Mesenchymal stem cell (in vitro differentiated cells and primary cell): ENCODE measurements around the gene PAF1.
A peak's percentile ranks its signal among the peaks of the same experiment; 100 is the strongest.

ENCODE experiments used
- DNase-seq: peaks from one replicate; pipeline ENCODE4 v3.0.0-alpha.2; 2013
- H2AFZ ChIP-seq: one replicate; pipeline ENCODE4 v1.6.1; 2013; ENCODE audit warnings: low read depth, mild to moderate bottlenecking, control low read depth, inconsistent platforms, low read length, moderate library complexity
- H2AK5ac ChIP-seq: 2 replicates; pipeline ENCODE4 v1.6.1; 2013; ENCODE audit warnings: low read length, moderate library complexity, mild to moderate bottlenecking, inconsistent platforms; ENCODE audit not compliant: severe bottlenecking
- H2BK120ac ChIP-seq: one replicate; pipeline ENCODE4 v1.6.1; 2013; ENCODE audit warnings: low read depth, mild to moderate bottlenecking, inconsistent platforms, low read length, moderate library complexity
- H2BK12ac ChIP-seq, 2 experiments: one replicate each; pipeline ENCODE4 v1.6.1; 2013; ENCODE audit warnings: inconsistent platforms in 2 of 2, low read length in 2 of 2, mild to moderate bottlenecking in 2 of 2, moderate library complexity in 2 of 2, control low read depth in 1 of 2
- H2BK15ac ChIP-seq: one replicate; pipeline ENCODE4 v1.6.1; 2013; ENCODE audit warnings: mild to moderate bottlenecking, low read depth, inconsistent platforms; ENCODE audit not compliant: poor library complexity, severe bottlenecking
- H2BK5ac ChIP-seq: 2 replicates; pipeline ENCODE4 v1.6.1; 2013; ENCODE audit warnings: low read depth, mild to moderate bottlenecking, low read length, control low read depth, inconsistent platforms; ENCODE audit not compliant: poor library complexity, severe bottlenecking
- H3K14ac ChIP-seq, 2 experiments: one replicate each; pipeline ENCODE4 v1.6.1; 2013; ENCODE audit warnings: inconsistent platforms in 2 of 2, low read length in 2 of 2, control low read depth in 1 of 2, mild to moderate bottlenecking in 1 of 2, moderate library complexity in 1 of 2
- H3K18ac ChIP-seq, 2 experiments: one replicate each; pipeline ENCODE4 v1.6.1; 2013; ENCODE audit warnings: inconsistent platforms in 2 of 2, low read length in 2 of 2, control low read depth in 1 of 2, low read depth in 1 of 2, mild to moderate bottlenecking in 1 of 2
- H3K23ac ChIP-seq, 2 experiments: one replicate each; pipeline ENCODE4 v1.6.1; 2013; ENCODE audit warnings: inconsistent platforms in 2 of 2, low read length in 2 of 2, mild to moderate bottlenecking in 2 of 2, moderate library complexity in 2 of 2, control low read depth in 1 of 2
- H3K27ac ChIP-seq: 2 replicates; pipeline ENCODE4 v1.5.1; 2013; ENCODE audit warnings: mild to moderate bottlenecking, moderate library complexity, low read length, control low read depth, inconsistent platforms; ENCODE audit not compliant: poor library complexity, severe bottlenecking
- H3K27me3 ChIP-seq, 2 experiments: 2 replicates each; pipeline versions ENCODE4 v1.6.1 to v1.7.0; 2013; ENCODE audit warnings: low read length in 2 of 2, mild to moderate bottlenecking in 2 of 2, moderate library complexity in 2 of 2, control low read depth in 1 of 2, inconsistent platforms in 1 of 2; ENCODE audit not compliant: control insufficient read depth in 1 of 2, insufficient read depth in 1 of 2
- H3K36me3 ChIP-seq, 2 experiments: 2 replicates each; pipeline versions ENCODE4 v1.6.1 to v1.7.0; 2013; ENCODE audit warnings: low read length in 2 of 2, control low read depth in 1 of 2, inconsistent platforms in 1 of 2, low read depth in 1 of 2, mild to moderate bottlenecking in 1 of 2; ENCODE audit not compliant: insufficient read depth in 2 of 2, control insufficient read depth in 1 of 2
- H3K4ac ChIP-seq, 2 experiments: one replicate each; pipeline ENCODE4 v1.6.1; 2013; ENCODE audit warnings: inconsistent platforms in 2 of 2, low read length in 2 of 2, mild to moderate bottlenecking in 2 of 2, moderate library complexity in 2 of 2, control low read depth in 1 of 2, low read depth in 1 of 2
- H3K4me1 ChIP-seq: 2 replicates; pipeline ENCODE4 v1.6.1; 2013; ENCODE audit warnings: low read depth, low read length, control low read depth; ENCODE audit not compliant: control insufficient read depth, insufficient read depth
- H3K4me2 ChIP-seq: 2 replicates; pipeline ENCODE4 v1.6.1; 2013; ENCODE audit warnings: low read length, mild to moderate bottlenecking, inconsistent platforms; ENCODE audit not compliant: poor library complexity, severe bottlenecking
- H3K4me3 ChIP-seq, 2 experiments: 2 replicates each; pipeline versions ENCODE4 v1.5.1 to v1.7.0; 2013; ENCODE audit warnings: low read length in 2 of 2, mild to moderate bottlenecking in 2 of 2, control low read depth in 1 of 2, low read depth in 1 of 2; ENCODE audit not compliant: insufficient read depth in 1 of 2
- H3K79me1 ChIP-seq: replicated peaks from 2 replicates; pipeline ENCODE4 v1.6.1; 2013; ENCODE audit warnings: mild to moderate bottlenecking, control low read depth, low read length, inconsistent platforms; ENCODE audit not compliant: poor library complexity, severe bottlenecking
- H3K9ac ChIP-seq: 2 replicates; pipeline ENCODE4 v1.7.0; 2013; ENCODE audit warnings: mild to moderate bottlenecking, low read length, moderate library complexity
- H3K9me3 ChIP-seq: 2 replicates; pipeline ENCODE4 v1.7.0; 2013; ENCODE audit warnings: mild to moderate bottlenecking, low read length; ENCODE audit not compliant: control insufficient read depth
- H4K8ac ChIP-seq: one replicate; pipeline ENCODE4 v1.6.1; 2013; ENCODE audit warnings: inconsistent platforms, mild to moderate bottlenecking, low read length, moderate library complexity
- H4K91ac ChIP-seq: one replicate; pipeline ENCODE4 v1.6.1; 2013; ENCODE audit warnings: mild to moderate bottlenecking, low read length, inconsistent platforms
- WGBS: methylation state at CpG from one replicate; pipeline ENCODE4 v1.1.7; 2013; ENCODE audit warnings: mixed read lengths; 5-methylcytosine and 5-hydroxymethylcytosine counted together

Gene PAF1

GRCh38 chr19:39385629-39386411, 5.1 kb downstream of the PAF1 start:
- Histone ChIP-seq H3K9me3 (no peaks in the 10 kb centered on the region), H2BK120ac (no peak overlapping the region), H3K27ac (no peak overlapping the region), H3K36me3 (peaks cover 76 to 87% of the 10 kb centered on the region in 2 experiments), H3K14ac (no peak overlapping the region), H2BK12ac (no peak overlapping the region), H3K4me2 (no peak overlapping the region), H3K18ac (no peak overlapping the region), H3K23ac (no peak overlapping the region), H3K9ac (no peak overlapping the region), H2BK5ac (no peak overlapping the region), H3K79me1 (peaks cover 16% of the 10 kb centered on the region), H3K4ac (no peak overlapping the region), H2AFZ (no peak overlapping the region), H3K4me3 (no peak overlapping the region), H4K91ac (no peak overlapping the region), H3K27me3 (no peaks in the 10 kb centered on the region), H2AK5ac (no peak overlapping the region), H3K4me1 (peaks cover 15% of the 10 kb centered on the region), H2BK15ac (no peak overlapping the region), H4K8ac (no peak overlapping the region)
- WGBS = 95% methylated on average over 20 of the region's 20 CpGs
- DNase-seq = no peak

- Histone ChIP-seq H3K4ac (no peak overlapping the region), H3K9me3 (no peaks in the 10 kb centered on the region), H3K9ac (no peak overlapping the region), H2BK12ac (no peak overlapping the region), H3K79me1 (peaks cover 14% of the 10 kb centered on the region), H2BK120ac (no peak overlapping the region), H3K18ac (no peak overlapping the region), H3K4me3 (no peak overlapping the region), H3K23ac (no peak overlapping the region), H3K27ac (no peak overlapping the region), H2AFZ (no peak overlapping the region), H3K27me3 (no peaks in the 10 kb centered on the region), H4K91ac (no peak overlapping the region), H3K4me2 (no peak overlapping the region), H4K8ac (peak overlapping the region; percentile 55), H3K14ac (no peak overlapping the region), H2BK5ac (no peak overlapping the region), H2AK5ac (no peak overlapping the region), H3K36me3 (peaks cover 84 to 95% of the 10 kb centered on the region in 2 experiments), H3K4me1 (peaks cover 13% of the 10 kb centered on the region), H2BK15ac (peak overlapping the region; percentile 37)
- 84% methylated on average over 7 of the region's 9 CpGs for WGBS
- no peak for DNase-seq
These were observed 5.9 kb downstream of the PAF1 start for GRCh38 chr19:39384839-39385568.

DNA sequence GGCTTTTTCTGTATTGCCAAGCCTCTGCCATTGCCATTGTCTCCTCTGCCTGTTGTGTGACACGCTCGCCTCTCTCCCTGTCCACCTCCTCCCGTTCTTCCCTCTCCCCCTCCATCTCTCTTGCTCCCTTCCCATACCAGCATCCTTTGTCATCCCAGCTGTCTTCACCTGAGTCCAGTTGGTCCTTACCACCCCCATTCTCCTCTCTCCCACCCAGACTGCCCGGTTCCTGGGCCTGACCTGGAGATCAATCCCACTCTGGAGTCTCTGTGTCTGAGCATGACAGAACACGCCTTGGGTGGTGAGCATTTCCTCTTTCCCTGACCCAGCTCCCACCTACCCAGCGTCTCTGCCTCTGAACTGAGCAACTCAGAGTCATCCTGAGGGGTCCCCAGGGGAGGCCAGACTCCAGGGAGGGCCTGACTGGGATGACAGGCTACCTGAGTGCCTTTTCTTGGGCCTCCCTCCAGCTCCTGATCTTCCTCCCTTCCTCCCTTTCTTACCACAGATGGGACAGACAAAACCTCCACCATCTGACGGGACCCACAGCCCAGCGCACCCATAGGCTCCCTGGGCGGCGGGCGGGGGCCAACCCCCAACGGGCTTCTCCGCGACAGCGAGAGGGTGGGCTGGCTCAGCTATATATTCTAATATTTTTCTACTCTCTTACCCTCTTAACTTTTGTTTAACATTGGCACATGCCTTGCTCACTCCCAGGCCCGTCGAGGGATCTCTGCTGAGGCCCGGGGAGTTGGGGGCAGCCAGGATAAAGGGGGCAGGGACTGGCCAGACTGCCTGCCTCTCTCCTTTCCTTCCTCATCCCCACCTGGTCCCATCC, 7.7 kb downstream of the PAF1 start:
- no peak overlapping the region for H3K27ac ChIP-seq
- no peak overlapping the region for H3K23ac ChIP-seq
- no peak overlapping the region for H2AFZ ChIP-seq
- H2BK5ac ChIP-seq = no peak overlapping the region
- H3K27me3 ChIP-seq = no peaks in the 10 kb centered on the region
- H3K14ac ChIP-seq = no peak overlapping the region
- H3K4me1 ChIP-seq = peaks cover 5% of the 10 kb centered on the region
- H2AK5ac ChIP-seq = no peak overlapping the region
- H2BK12ac ChIP-seq = no peak overlapping the region
- no peak overlapping the region for H4K91ac ChIP-seq
- H3K18ac ChIP-seq = no peak overlapping the region
- no peak for DNase-seq
- no peak overlapping the region for H3K4me2 ChIP-seq
- WGBS = 92% methylated on average over 18 of the region's 18 CpGs
- H3K79me1 ChIP-seq = peaks cover 7% of the 10 kb centered on the region
- H3K9ac ChIP-seq = no peak overlapping the region
- no peak overlapping the region for H4K8ac ChIP-seq
- H3K4me3 ChIP-seq = no peak overlapping the region
- H2BK120ac ChIP-seq = no peak overlapping the region
- no peak overlapping the region for H2BK15ac ChIP-seq
- peaks cover 88 to 96% of the 10 kb centered on the region in 2 experiments for H3K36me3 ChIP-seq
- H3K4ac ChIP-seq = no peak overlapping the region
- no peaks in the 10 kb centered on the region for H3K9me3 ChIP-seq
